KBM-7 (cell line): ENCODE results near the gene APBA3.
A peak's percentile ranks its signal among the peaks of the same experiment; 100 is the strongest.

Experiments used
- DNase-seq: peaks from one replicate; pipeline ENCODE4 v3.0.0-alpha.2; 2015
- in situ Hi-C: fragments of 300-500 bp; cut with MboI; formaldehyde crosslinking; loops from 2 replicates; pipeline ENCODE4 v1.14.3; 2020; ENCODE audit warnings: low sequenced_read_pairs, low pct_unique_long_range_greater_than_20kb, mixed read lengths

APBA3 gene

DNA sequence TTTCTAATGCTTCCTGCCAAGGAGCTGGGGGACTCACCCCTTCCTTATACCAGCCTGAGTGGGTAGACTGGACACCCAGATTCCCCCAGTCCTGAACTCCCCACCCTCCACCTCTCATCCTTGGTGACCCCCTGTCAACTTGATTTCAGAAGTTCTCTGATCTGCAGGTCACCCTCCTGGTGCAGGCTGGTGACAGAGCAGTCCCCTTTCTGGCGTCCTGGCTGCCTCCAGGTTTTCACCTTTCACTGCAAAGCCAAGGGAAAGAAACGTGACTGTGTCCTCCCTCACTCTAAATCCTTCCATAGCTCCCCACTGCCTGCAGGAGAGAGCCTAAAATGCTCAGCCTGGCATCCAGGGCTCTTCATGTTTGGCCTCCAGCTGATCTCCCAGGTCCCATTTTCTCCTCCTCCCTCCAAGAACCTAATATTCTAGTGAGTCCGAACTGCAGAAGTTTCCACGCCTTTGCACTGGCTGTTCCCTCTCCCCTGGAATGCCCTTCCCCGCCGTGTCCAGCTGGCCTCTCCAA lies 28.8 kb upstream of the APBA3 start:
- in situ Hi-C loops: no loop called here
- no peak for DNase-seq

DNA sequence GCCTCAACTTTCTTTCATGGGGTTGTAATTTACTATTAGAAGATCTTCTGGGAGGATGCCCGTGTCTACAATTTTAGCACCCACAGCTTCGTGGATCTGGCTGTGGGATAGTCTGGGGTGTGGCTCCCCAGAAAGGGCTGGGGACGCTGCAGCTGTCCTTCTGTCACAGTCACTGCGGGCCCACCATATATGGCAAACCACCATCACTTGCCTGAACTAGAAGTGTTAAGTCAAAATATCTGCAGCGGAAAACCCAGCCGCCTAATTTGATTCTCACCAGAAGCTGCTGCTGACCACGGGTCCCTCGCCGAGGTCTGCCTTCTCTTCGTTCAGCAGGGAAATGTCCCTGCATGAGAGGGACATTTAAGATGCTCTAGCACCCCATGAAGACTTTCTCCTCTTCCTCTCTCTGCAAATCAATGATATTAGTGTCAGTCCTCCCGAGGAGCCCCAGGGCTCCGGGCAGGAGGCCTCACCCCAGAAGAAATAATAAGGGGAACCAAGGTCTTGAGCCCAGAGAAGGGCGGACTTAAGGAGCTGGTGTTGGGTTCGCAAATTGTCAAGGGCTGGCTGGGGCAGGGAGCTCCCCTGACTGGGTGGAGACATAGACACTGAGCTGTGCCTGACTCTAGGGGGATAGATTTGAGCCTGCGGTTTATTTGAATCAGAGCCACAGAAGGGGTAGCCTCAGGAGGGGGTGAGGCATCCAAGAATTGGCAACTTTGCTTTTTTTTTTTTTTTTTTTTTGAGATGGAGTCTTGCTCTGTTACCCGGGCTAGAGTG lies 27.7 kb upstream of the APBA3 start:
- in situ Hi-C loops: no loop called here
- no peak for DNase-seq

DNA sequence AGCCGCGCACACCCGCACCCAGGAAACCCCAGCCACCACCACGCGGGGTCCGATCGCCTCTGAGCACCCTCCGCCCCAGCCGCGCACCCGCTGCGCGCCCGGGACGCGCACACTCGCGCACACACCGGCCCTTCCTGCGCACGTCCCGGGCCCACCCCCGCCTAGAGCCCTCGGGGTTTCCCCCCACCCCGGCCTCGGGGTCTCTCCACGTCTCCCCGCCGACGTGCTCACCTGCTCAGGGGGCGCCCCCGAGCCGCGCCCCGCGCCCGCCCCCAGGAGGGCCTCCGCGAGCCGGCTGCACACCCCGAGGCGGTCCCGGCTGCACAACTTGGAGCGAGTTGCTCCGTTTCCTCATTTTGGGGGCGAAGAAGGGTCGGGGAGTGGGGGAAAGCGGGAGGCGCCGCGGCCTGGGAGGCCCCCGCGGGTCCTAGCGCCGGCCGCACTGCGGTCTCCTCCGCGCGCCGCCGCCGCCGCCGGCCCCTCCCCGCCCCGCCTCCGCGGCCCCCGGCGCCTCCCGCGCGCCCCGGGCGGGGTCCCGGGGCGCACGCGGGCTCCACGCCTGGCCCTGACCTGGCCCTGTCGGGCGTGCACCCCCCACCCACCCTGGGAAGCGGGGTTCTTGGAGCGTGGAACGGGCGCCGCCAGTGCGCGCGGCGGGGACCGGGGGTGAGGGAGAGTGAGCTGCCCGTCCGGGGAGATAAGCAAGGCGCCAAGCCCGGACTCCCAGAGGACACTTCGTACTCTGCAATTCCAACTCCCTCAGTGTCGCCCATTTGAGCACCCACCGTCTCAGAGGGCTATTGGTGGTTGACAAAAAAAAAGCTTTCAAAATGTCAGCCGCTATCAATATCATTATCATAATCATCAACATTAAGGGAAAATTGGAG lies 24.7 kb upstream of the APBA3 start, which contains the start of gene MATK:
Gene MATK, minus strand, starts transcription at position 444 of the 887 bp plus-strand sequence. CDS start 1,246 bp downstream, outside the sequence.
- DNase-seq: peak; percentile 74
- in situ Hi-C loops: no loop called here

DNA sequence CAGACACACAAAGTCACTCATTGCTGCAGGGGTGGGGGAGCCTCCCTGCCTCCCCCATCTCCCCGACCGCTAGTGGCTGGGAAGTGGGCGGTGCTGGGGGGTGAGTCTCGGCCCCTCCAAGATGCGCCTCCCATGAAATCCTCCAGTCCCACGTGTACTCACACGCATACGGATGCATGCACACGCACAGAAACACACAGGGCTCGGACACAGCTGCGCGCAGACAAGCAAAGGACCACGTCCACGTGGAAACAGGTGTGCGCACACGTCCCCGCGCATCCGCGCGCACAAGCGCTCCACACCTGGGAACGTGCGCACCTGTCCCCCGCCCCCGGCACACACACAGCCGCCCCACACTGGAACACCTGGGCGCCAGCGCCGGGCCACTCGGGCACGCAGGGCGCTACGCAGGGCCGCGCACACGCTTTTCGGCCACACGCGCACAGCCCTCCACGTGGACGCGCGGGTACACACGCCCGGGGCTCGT lies 24.0 kb upstream of the APBA3 start:
- in situ Hi-C loops: no loop called here
- DNase-seq: peak; percentile 53

DNA sequence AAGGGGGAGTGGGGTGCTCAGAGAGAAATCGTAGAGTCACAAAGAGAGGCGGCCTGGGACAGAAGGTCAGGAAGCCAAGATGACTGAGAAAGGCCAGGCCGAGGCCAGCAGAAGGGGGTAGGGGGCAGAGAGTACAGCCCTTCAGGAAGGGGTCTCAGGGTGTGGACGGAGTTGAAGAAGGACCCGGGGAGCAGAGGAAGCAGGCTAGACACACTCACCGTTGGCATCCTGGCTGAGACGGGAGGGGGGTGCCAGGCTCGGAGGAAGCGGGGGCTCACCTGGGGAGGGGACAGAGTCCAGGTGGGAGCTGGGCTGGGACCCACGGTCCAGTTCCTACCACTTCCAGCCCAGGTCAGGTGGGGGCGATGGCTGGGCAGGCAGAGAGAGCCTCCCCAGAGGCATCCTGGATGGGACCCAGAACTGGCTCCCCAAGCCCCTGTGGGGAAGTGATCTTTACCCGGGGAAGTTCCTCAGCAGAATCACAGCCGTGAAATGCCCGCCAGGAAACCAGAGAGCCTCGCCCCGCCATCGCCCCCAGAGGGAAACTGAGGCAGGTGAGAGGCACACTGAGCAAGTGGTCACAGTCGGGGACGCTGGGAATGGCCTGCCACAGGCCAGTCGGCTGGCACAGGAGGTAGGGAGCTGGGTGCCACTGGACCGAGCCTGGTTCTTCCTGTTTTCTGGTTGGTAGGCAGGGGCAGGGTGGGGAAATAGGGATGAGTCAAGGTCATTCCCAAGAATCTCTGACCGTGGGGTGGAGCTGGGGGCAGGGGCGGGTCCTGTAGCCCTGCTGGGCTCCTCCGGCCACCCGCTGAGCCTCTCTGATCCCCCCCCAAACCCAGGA lies 23.3 kb upstream of the APBA3 start:
- in situ Hi-C loops: no loop called here
- no peak for DNase-seq

DNA sequence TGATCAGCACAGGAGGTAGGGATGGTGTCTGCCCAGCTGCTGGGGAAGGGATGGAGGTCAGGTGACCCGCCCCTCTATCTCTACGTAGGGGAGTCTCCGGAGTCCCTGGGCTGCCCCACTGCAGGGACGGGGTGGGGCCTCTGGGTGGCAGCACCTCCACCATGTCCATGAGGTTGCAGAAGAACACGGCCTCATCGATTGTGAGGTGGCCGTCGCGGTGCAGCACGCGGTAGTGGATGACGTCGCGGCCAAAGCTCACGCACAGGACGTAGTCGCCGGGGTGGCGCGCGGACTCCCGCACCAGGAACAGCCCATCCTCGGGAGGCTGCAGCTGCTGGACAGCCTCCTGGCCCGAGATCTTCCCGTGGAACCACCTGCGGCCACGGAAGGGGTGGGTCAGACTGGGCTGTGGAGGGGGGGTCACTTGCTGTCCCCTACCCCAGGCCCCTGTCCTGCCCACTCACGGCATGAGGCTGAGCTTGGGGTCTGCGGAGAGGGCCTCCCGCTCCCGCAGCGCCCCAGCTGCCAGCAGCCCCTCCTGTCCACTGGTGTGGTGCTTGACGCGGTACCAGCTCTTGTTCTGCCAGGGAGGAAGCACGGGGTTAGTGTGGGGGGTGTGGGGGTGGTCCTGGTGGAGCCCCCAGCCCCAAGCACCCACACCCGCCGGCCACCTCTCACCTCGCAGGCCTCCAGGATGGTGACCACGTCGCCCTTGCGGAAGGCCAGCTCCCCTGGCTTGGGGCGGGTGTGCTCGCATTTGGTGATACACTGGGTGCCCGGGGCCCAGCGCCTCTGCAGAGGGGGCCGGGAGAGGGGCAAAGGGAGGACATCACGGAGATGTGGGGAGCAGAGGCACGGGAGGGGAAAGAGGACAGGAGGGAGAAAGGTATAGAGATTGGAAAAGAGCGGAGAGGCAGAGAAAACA lies 22.4 kb upstream of the APBA3 start:
- no peak for DNase-seq
- in situ Hi-C loops: no loop called here

DNA sequence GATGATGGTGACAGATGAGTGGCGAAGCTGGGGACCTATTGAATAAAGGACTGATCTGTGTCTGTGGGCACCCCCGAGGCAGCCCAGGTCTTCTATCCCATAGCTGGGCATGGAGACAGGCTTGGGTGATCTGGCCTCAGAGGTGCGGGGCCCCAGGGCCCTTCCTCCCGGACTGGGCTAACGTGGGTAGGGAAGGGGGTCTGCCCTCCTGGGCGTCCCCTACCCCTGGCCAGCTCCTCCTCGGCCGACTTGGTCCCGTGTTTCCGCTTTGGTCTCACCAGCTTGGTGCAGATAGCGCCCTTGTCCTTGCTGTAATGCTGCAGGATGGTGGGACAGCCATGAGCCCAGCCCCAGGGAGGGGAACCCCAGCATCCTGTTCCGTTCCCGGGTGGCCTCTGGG lies 21.4 kb upstream of the APBA3 start:
- no peak for DNase-seq
- in situ Hi-C loops: no loop called here

DNA sequence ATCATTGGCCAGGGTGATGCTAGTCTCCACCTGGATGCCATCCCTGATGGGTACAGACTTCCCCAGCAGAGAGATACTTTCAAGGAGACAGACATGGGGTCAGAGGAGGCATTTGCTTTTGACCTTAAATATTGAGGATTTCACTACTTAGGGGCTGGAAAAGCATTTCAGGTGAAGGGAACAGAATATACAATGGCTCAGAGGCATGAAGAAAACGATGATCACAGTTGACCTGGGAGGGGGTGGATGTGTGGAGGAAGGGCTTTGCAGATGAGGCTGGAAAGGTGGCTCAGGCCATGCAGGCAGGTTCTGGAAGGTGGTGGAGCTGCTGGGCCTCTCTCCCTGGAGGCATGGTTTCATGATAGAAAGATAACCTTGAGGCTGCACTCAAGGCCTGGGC lies 20.8 kb upstream of the APBA3 start:
- in situ Hi-C loops: no loop called here
- no peak for DNase-seq

DNA sequence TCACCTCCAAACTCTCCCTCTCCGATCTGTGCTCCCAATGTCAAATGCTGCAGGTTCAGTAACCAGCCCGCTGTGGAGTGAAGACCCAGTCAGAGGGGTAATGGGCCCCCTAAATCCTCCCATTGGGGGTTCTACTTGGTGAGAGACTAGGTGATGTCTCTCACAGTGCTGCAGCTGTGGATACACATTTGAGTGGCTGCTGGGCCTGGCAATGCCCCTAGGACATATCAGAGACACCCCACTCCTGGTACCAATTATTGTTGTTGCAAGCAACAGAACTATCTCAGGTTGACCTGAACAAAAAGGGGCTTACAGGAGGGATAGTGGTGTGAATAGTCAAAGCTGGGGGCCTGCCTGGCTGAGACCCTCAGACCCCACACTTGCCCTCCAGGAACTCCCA lies 20.1 kb upstream of the APBA3 start:
- DNase-seq: no peak
- in situ Hi-C loops: no loop called here

DNA sequence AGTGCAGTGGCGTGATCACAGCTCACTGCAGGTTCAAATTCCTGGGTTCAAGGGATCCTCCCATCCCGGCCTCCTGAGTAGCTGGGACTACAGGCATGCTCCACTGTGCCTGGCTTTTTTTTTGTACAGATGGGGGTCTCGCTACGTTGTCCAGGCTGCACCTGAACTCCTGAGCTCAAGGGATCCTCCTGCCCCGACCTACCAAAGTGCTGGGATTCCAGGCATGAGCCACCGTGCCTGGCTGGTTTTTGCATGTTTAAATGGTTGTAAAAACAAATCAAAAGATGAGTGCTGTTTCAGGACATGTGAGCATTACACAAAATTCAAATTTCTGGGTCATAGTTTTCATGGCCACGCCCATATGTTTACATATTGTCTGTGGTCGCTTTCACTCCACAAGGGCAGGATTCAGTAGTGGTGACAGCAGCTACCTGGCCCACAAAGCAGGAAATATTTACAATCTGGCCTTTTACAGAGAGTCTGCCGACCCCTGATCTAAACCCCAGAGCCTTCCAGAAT lies 19.4 kb upstream of the APBA3 start:
- in situ Hi-C loops: no loop called here
- DNase-seq: no peak

DNA sequence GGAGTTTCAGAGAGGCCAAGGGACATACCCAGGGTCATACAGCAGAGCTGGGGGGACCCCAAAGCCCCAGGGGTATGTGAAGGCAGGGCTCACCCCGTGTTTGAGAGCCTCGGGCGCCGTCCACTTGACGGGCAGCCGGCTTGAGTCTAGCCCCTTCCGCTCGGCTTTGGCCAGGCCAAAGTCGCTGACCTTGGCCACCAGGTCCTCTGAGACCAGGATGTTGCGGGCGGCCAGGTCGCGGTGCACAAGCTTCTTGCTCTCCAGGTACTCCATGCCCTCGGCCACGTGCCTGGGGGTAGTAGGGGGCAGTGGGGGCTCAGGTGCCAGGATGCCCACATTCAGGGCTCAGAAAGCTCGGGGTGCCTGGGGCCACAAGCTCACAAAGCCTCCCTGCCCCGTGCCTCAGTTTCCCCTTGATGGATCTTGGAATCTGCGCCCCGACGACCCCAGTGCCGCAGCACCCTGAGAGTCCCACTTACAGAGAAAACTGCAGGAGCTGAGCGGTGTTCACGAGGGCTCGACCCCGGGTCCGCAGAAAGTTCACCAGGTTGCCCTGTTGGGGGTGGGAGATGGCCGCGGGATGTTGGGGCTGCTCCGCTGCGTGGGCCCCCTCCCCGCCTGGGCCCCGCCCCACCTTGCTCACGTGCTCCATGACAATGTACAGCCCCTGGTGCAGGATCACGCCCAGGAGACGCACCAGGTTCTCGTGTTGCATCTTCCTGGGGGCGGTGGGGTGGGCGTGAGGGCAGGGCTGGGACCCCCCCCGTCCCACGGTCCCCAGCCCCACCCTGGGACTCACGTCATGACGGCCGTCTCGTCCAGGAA lies 17.6 kb upstream of the APBA3 start:
- in situ Hi-C loops: no loop called here
- DNase-seq: no peak

DNA sequence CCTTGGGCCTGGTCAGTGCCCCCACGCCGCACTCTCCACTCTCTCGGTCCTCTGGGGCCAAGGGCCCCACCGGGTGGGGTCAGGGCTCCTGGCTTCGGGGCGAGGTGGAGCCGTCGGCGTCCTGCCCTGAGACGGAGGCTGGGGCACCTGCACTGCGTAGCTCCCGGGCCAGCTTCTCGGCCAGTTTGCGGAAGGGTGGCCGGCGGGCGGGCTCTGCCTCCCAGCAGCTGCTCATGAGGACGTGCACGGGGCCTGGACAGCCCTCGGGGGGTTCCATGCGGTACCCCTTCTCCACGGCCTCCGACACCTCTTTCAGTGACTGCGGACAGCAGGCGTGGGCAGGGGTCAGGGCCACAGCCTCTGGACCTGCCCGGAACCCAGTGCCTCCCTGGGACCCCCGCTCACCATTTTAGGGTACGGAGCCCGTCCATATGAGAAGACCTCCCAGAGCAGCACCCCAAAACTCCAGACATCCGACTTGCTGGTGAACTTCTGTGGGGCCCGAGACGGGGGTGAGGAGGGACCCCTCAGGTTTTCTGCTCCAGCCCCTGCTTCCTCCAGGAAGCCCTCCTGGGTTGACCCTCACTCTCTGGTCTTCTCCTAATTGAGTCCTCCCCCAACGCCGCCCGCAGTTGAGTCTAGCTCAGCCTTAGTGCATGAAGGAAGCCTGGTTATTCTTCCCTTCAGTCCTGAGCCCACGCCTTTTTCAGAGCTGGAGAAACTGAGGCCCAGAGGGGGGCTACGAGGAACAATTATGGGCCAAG lies 16.8 kb upstream of the APBA3 start:
- no peak for DNase-seq
- in situ Hi-C loops: no loop called here

DNA sequence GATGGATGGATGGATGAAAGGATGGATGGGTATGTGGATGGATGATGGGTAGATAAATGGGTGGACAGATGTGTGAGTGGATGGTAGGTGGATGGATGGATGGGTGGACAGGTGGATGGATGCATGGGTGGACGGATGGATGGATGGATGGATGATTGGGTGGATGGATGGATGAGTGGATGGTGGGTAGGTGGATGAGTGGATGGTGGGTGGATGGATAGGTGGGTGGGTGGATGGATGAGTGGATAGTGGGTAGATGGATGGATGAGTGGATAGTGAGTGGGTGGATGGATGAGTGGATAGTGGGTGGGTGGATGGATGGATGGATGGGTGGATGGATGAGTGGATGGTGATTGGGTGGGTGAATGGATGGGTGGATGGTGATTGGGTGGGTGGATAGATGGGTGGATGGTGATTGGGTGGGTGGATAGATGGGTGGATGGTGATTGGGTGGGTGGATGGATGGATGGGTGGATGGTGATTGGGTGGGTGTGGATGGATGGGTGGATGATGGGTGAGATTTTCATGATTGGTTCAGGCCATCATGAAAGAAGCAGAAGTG lies 15.1 kb upstream of the APBA3 start:
- in situ Hi-C loops: no loop called here
- DNase-seq: no peak

DNA sequence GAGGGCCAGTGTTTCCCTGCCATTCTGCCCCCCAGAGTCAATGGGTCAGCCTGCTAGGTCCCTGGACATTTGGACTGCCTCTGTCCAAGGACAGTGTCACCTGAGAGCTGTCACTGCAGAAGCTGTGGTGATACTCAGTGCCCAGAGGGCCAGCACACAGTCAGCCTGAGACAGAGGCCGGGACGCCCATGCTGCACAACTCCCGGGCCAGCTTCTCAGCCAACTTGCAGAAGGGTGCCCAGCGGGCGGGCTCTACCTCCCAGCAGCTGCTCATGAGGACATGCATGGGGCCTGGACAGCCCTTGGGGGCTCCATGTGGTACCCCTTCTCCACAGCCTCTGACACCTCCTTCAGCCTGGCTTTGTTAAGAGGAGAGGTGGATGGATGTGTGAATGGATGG lies 14.3 kb upstream of the APBA3 start:
- in situ Hi-C loops: no loop called here
- DNase-seq: no peak

DNA sequence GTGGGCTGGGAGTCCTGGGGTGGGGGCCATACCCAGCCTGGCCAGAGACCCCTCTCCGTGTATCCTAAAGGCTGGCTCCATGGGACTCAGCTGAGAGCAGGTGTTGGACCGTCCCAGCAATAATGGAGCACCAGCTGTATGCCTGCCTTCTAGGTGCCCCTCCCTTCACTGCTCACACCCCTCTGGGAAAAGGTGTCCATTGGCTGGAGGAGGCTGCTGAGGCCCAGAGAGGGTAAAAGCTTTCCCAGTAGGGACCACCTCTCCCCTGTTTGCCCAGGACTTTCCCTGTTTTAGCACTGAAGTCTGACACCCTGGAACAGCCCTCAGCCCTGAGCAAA lies 13.9 kb upstream of the APBA3 start:
- in situ Hi-C loops: no loop called here
- DNase-seq: no peak

DNA sequence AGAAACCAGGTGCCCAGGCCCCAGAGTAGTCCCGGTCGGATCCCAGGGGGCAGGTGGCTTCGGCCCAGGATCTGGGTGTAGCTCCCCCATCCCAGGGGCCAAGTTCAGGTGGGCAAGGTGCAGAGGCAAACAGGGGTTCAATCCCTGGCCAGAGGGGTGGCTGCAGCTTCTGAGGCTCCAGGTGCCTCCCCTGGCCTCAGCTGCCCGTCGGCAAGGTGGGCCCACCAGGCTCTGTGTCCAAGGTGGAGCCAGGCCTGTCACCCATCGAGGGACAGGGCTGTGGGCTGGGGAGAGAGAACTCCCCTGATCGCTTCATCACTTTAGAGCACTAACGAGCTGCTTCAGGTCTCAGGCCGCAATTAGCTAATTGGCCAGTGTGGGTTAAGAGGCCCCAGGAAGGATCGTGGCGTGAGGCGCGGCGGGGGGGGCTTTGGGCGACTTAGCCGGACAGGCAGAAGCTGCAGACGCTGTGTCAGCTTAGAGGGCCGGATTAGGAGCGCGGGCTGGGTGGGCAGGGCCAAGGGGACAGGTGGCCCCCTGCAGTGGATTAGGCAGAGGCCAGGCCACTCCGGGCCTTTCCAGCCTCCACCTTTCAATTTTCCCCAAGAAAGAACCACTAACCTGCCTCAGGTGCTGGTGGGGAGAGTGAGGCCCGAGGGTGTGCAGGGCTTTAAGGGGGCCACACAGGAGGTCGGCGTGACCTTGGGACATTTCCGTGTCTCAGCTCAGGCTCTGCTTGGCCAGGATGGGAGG lies 13.3 kb upstream of the APBA3 start:
- no peak for DNase-seq
- in situ Hi-C loops: no loop called here
